ENCODE data around the gene CCNL1. TPM values are rescaled to one million over a fixed set of nuclear protein-coding genes. Genes with fewer than 3 reads are reported as not detected.
"Not testable (repeated sequence)": the region's sequence is repeated elsewhere in the genome, so short reads cannot be mapped to it uniquely, and the experiment has no call there.

Gene CCNL1
- total and polyA plus RNA-seq, 7 donors = 21.8 to 55.5 (median 34.5) TPM

DNA sequence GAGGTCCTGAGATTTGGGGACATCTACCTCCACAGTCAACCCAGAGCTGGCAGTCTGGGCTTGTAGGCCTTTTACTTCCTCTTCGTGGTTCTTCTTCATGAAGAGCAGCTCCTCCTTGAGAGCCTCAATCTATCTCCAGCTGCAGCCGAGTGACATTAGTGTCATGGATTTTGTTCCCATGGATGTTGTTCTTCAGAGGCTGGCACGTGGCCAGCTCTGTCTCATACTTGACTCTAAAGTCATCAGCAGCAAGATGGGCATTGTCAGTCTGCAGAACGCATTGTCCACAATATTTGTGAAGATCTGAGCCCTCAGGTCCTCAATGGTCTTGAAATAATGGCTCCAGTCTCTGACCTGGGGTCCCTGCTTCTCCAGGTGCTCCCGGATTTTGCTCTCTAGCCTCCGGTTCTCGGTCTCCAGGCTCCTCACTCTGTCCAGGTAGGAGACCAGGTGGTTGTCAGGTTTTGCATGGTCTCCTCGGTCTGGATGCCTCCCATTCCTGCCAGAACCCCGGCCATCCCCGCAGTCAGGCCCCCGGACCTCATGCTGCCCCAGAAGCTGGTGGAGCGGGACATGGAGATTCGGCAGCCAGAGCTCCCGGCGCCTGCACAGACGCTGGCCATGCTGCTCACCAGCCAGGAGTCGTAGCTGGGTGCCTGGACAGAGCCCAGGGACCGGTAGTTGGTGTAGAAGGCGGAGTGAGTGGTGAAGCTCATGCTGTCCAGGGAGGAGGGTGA lies 3.4 kb upstream of the CCNL1 start:
- DNase-seq (no peak), ATAC-seq (no peak)
- intact Hi-C loops (cut with DNase I) = no loop called here
- WGBS, 3 donors = 84 to 91% (median 90%) methylated on average over 19 of the region's 19 CpGs
- Histone ChIP-seq H3K4me1 (peaks cover 29% of the 10 kb centered on the region), H3K9me3 (no peaks in the 10 kb centered on the region), H3K27me3 (ENCODE audit: insufficient read depth in 3 of 3, low read length in 2 of 3) (no peaks in the 10 kb centered on the region), H3K36me3 (ENCODE audit: insufficient read depth in 1 of 2, low read depth in 1 of 2) (peaks cover 3 to 6% of the 10 kb centered on the region in 2 donors), H3K4me3 (no peak overlapping the region), H3K27ac (no peak overlapping the region)
- TF ChIP-seq, protein P1, sequence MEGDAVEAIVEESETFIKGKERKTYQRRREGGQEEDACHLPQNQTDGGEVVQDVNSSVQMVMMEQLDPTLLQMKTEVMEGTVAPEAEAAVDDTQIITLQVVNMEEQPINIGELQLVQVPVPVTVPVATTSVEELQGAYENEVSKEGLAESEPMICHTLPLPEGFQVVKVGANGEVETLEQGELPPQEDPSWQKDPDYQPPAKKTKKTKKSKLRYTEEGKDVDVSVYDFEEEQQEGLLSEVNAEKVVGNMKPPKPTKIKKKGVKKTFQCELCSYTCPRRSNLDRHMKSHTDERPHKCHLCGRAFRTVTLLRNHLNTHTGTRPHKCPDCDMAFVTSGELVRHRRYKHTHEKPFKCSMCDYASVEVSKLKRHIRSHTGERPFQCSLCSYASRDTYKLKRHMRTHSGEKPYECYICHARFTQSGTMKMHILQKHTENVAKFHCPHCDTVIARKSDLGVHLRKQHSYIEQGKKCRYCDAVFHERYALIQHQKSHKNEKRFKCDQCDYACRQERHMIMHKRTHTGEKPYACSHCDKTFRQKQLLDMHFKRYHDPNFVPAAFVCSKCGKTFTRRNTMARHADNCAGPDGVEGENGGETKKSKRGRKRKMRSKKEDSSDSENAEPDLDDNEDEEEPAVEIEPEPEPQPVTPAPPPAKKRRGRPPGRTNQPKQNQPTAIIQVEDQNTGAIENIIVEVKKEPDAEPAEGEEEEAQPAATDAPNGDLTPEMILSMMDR (IDR thresholded peaks at IDR 0.05) = no peak

DNA sequence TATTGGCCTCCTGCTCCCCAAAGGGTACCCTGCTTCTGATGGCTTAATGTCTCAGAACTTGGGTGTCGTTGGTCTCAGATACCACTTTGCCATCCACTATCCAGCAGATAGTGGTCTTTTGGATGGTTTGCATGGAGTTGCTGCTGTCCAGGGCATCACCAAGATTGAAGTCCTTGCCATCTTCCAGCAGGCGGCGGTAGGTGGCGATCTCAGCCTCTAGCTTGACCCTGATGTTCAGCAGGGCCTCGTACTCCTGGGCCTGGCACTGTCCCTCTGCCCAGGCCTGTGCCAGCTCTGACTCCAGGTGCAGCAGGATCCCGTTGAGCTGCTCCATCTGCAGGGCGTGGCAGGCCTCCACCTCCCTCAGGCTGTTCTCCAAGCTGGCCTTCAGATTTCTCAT lies 2.7 kb upstream of the CCNL1 start:
- DNase-seq = peak in 1 of 2 donors; percentile 59
- intact Hi-C loops (cut with DNase I); H3K4me3 ChIP-seq; ATAC-seq; H3K27ac ChIP-seq; H3K27me3 ChIP-seq (ENCODE audit: insufficient read depth in 3 of 3, low read length in 2 of 3); H3K9me3 ChIP-seq: not testable (repeated sequence)
- Histone ChIP-seq H3K36me3 (ENCODE audit: insufficient read depth in 1 of 2, low read depth in 1 of 2) (peaks cover 3 to 14% of the 10 kb centered on the region in 2 donors), H3K4me1 (peaks cover 35% of the 10 kb centered on the region)
- WGBS, 3 donors = 67 to 75% (median 74%) methylated on average over 7 of the region's 7 CpGs

DNA sequence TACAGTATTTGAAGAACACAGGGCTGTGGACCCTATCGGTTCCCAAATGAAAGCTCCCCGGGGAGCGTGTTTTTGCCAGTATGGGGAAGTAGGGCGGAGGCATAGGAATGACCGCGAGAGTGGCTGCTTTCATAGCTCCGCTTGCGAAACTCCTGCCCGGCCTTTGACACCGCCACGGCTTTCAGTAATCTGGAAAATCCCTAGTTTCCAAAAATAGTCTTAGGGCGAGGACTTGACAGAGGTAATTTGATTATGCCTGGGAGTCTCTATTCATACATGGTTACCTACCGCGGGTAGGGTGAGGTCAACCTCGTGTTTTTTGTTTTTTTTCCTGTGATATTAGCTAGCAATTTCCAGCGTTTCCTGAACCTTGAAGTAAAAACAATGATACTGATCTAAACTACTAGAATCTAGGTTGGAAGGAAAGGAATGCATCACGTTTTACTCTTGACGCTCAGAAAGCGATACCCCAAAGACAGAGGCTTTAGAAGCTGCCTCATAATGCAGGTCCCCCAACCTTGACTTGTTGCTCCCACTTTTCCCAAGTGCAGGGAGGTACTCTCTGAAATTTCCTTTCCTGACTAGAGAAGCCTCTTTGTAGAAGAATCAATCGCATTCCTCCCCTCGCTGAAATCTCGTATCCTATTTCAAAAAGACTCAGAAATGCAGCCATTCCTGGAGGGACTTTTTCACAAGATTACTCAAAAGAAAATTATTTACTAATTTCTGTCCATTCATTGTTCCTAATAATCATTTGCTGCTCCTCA lies 894 bp upstream of the CCNL1 start:
- Histone ChIP-seq H3K4me3 (peak overlapping the region; percentile 97), H3K27ac (peak overlapping the region; percentile 100), H3K27me3 (ENCODE audit: insufficient read depth in 3 of 3, low read length in 2 of 3) (no peaks in the 10 kb centered on the region), H3K4me1 (peaks cover 39% of the 10 kb centered on the region), H3K9me3 (no peaks in the 10 kb centered on the region), H3K36me3 (ENCODE audit: insufficient read depth in 1 of 2, low read depth in 1 of 2) (peaks cover 5 to 31% of the 10 kb centered on the region in 2 donors)
- TF ChIP-seq, protein P1 (IDR thresholded peaks at IDR 0.05) = no peak
- ATAC-seq = peak; percentile 80 to 85 (median 82)
- peak; percentile 90 to 95 for DNase-seq
- intact Hi-C loops (cut with DNase I) = loop anchor here (1.0 kb wide), 2 partner anchors 13 to 14 kb away; no protein-coding TSS in a partner anchor
- 3 to 5% (median 4%) methylated on average over 22 of the region's 22 CpGs for WGBS, 3 donors

DNA sequence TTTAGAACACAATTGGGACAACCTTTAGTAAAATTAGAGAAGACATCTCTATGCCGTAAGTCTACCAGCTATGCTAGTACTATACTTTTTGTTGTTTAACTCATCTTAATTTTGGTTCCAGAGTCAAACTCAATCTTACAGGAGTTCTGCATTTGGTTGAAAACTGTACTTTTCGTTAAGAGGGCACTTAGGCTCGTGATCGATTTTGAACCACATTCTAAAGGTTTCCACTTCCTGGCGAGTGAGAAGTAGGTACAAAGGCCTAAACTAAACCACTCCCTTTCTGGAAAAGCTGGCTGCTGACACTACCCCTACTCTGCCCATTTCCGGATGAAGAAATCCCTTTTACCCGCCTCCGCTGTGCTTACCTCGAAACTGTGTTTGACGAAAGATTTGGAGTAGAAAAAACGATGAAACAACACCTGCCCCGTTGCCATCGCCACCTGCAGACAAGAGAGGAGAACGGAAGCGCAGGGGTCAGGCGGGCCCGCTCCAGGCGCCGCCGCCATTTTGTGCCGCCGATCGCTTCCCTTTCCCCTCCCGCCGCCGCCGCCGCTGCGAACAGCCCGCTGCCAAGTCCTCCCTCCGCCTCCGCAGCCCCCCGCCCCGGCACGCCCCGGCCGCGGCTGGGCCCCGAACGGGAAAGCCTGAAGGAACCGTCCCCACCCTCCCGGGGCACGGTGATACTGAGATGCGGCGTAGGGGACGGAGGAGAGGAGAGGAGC lies 748 bp downstream of the CCNL1 start:
- intact Hi-C loops (cut with DNase I) = no loop called here
- peaks cover 56% of the 10 kb centered on the region for H3K4me1 ChIP-seq

More for the DNA sequence above, 748 bp downstream of the CCNL1 start:
- ATAC-seq (peak; percentile 56 to 66 (median 58)), DNase-seq (peak; percentile 71 to 85)
- WGBS, 3 donors = 0 to 2% (median 0%) methylated on average over 30 to 46 of the region's 46 CpGs
- TF ChIP-seq, protein P1 (IDR thresholded peaks at IDR 0.05) = peak; percentile 15
- H3K36me3 ChIP-seq (ENCODE audit: insufficient read depth in 1 of 2, low read depth in 1 of 2) = peaks cover 5 to 48% of the 10 kb centered on the region in 2 donors
- H3K27me3 ChIP-seq (ENCODE audit: insufficient read depth in 3 of 3, low read length in 2 of 3) = no peaks in the 10 kb centered on the region
- peak overlapping the region; percentile 97 for H3K4me3 ChIP-seq
- no peaks in the 10 kb centered on the region for H3K9me3 ChIP-seq
- peak overlapping the region; percentile 100 for H3K27ac ChIP-seq

All from psoas muscle (tissue), 8 donors.